ENCODE data around the gene DNAH6. TPM values are rescaled to one million over a fixed set of nuclear protein-coding genes. Genes with fewer than 3 reads are reported as not detected.
"Not testable (repeated sequence)": the region's sequence is repeated elsewhere in the genome, so short reads cannot be mapped to it uniquely, and the experiment has no call there.

DNAH6 gene
- polyA plus RNA-seq, 4 donors: 0.48 to 3.0 (median 2.1) TPM

GRCh38 chr2:84732897-84733778 is 216.8 kb downstream of the DNAH6 start:
- DNase-seq (ENCODE audit: low read depth in 4 of 4, low spot score in 3 of 4): no peak

DNA sequence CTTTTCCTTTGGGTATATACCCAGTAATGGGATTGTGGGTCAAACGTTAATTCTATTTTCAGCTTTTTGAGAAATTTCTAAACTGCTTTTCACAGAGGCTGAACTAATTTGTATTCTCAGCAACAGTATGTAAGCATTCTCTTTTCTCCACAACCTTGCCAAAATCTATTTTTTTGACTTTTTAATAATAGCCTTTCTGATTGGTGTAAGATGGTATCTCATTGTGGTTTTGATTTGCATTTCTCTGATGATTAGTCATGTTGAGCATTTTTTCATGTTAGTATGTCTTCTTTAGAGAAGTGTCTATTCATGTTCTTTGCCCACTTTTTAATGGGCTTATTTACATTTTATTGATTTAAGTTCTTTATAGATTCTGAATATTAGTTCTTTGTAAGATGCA is 219.1 kb downstream of the DNAH6 start:
- DNase-seq (ENCODE audit: low read depth in 4 of 4, low spot score in 3 of 4): no peak

- DNase-seq (ENCODE audit: low read depth in 4 of 4, low spot score in 3 of 4): no peak
These were observed 225.0 kb downstream of the DNAH6 start for GRCh38 chr2:84741182-84741822.

DNA sequence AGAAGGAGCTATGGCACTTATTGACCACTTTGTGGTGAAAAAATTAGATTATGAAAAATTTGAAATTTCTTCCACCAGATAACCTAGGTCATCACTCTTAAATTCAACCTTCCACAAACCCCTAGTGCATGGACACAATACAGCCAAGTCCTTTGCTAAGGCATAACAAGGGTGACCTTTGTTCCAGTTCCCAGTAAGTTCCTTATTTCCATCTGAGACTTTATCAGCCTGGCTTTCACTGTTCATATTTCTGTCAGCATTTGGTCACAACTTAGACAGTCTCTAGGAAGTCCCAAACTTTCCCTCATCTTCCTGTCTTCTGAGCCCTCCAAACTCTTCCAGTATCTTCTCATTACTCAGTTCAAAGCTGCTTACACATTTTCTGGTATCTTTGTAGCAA is 232.0 kb downstream of the DNAH6 start:
- no peak for DNase-seq (ENCODE audit: low read depth in 4 of 4, low spot score in 3 of 4)

DNA sequence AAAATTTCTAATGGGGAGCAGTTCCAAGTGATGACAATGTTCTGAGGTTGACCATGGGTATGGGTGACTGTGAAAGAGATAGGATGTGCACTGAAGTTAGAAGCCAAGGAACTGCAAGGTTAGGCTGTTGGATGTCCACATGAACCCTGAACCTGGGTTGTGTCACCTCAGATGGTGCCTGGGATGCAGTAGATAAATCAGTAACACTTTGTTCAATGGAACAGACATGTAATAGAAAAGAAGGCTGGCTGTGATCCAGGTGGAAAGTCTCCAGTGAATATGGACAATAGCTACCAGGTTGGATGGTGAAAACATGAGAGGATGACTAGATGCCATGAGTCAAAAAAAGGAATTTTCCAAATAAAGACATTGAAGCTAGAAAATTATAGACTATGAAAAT is 233.1 kb downstream of the DNAH6 start:
- no peak for DNase-seq (ENCODE audit: low read depth in 4 of 4, low spot score in 3 of 4)

DNA sequence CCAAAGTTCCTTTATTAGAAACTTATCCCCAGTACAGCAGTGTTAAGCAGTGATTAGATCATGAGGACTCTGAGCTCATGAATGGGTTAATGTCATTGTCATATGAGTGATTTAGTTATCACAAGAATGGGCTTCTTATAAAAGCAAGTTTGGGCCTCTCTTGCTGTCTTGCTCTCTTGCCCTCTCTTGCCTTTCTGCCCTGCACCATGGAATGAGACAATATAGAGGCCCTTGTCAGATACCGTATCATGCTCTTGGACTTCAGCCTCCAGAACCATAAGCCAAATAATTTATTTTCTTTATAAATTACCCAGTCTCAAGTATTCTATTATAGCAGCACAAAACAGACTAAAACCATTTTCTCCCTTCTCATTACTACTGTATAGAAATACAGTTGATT is 238.8 kb downstream of the DNAH6 start:
- DNase-seq (ENCODE audit: low read depth in 4 of 4, low spot score in 3 of 4): no peak

GRCh38 chr2:84757648-84758047 is 241.3 kb downstream of the DNAH6 start:
- no peak for DNase-seq (ENCODE audit: low read depth in 4 of 4, low spot score in 3 of 4)

GRCh38 chr2:84766791-84767190 is 250.5 kb downstream of the DNAH6 start:
- no peak for DNase-seq (ENCODE audit: low read depth in 4 of 4, low spot score in 3 of 4)

- no peak for DNase-seq (ENCODE audit: low read depth in 4 of 4, low spot score in 3 of 4)
These were observed 252.5 kb downstream of the DNAH6 start for GRCh38 chr2:84768840-84769239.

- no peak for DNase-seq (ENCODE audit: low read depth in 4 of 4, low spot score in 3 of 4)
These were observed 254.0 kb downstream of the DNAH6 start for GRCh38 chr2:84770280-84770679.

DNA sequence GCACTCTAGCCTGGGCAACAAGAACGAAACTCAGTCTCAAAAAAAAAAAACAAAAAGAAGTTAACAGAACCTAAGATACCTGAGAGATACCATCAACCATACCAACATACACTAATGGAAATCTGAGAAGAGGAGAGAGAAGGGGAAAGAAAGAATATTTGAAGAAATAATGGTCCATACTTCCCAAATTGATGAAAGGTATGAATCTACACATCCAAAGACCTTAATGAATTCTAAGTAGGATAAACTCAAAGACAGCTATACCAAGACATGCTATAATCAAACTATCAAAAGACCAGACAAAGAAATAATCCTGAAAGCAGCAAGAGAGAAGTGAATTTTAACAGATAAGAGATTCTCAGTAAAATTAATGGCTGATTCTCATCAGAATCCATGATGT is 255.0 kb downstream of the DNAH6 start:
- no peak for DNase-seq (ENCODE audit: low read depth in 4 of 4, low spot score in 3 of 4)

- DNase-seq (ENCODE audit: low read depth in 4 of 4, low spot score in 3 of 4): not testable (repeated sequence)
These were observed 257.3 kb downstream of the DNAH6 start for GRCh38 chr2:84773562-84773961.

DNA sequence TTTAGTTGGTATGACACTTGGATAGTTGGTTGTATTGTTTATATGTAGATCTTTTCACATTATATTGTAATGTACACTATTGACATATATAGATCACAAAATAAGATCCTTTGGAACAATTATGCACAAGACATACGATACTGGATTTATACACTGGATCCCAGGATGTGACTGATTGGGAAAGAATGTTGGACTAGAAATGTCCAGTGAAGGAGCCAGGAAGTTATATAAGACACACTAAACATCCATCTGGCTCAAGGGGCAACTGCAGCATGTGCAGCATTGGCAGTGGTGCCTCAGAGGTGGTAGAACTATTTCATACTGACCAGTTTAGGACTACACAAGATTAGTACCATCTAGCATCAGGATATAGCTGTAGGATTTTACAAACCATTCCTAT is 259.7 kb downstream of the DNAH6 start:
- DNase-seq (ENCODE audit: low read depth in 4 of 4, low spot score in 3 of 4): no peak

- no peak for DNase-seq (ENCODE audit: low read depth in 4 of 4, low spot score in 3 of 4)
These were observed 262.8 kb downstream of the DNAH6 start for GRCh38 chr2:84778911-84779690.

- DNase-seq (ENCODE audit: low read depth in 4 of 4, low spot score in 3 of 4): no peak
These were observed 263.5 kb downstream of the DNAH6 start for GRCh38 chr2:84779781-84780180.

DNA sequence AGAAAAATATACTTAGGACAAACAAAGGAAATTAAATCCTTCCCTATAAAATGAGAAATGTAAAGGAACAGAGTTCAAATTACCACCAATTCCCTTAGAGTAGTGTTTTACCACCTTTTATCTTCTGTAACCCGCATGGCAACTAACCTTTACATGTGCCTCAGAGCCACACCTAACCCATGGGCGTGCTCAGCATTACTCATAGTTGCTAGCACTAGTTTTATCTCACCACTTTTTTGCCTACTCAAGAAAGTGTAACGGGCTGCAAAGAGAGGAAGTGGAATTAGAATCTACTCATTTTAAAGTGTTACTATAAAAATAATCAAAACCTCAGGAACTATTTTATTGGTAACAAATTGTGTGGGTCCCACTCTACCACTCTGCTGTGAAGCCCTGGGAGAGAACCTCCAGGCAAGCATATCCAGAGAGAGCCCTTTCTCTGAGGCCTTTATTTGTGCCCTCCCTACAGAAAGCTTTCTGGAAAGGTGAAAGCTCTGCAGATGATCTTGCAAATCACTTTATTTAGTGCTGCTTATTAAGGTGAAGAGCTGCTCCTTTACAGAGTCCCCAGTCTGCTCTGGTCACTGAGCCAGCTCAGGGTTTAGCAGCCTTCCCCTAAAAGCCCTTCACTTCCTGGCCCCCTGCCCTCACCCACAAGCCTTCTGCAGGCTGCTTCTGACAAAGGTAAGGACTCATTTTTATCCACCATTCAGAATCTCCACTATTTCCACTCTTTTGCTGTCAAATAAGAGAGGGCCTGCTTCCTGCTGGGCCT is 265.8 kb downstream of the DNAH6 start:
- DNase-seq (ENCODE audit: low read depth in 4 of 4, low spot score in 3 of 4): no peak

- DNase-seq (ENCODE audit: low read depth in 4 of 4, low spot score in 3 of 4): no peak
These were observed 266.6 kb downstream of the DNAH6 start for GRCh38 chr2:84782717-84783442.

- no peak for DNase-seq (ENCODE audit: low read depth in 4 of 4, low spot score in 3 of 4)
These were observed 269.7 kb downstream of the DNAH6 start for GRCh38 chr2:84785950-84786349.

- no peak for DNase-seq (ENCODE audit: low read depth in 4 of 4, low spot score in 3 of 4)
These were observed 270.3 kb downstream of the DNAH6 start for GRCh38 chr2:84786601-84787000.

DNA sequence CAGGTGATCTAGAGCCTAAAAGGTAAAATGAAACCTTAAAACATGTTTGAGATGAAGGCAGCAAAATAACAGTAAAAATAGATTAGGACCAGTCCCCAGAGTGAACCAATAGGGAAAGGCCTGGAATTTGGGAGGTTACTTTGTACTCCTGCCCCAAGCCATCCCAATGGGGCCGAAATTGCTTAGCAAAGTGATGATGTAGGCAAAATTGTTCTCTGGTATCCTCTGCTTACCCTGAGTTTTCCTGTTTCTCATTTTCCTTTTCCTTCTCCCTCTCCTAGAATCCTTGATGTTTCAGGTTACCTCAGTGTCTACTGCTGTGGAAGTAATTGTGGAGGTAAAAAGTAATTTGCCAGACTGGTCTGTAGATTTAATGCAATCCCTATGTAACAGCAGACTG is 271.7 kb downstream of the DNAH6 start:
- no peak for DNase-seq (ENCODE audit: low read depth in 4 of 4, low spot score in 3 of 4)
